Measurements from ENCODE around the gene ADAMTS3. TPM values are rescaled to one million over a fixed set of nuclear protein-coding genes. Genes with fewer than 3 reads are reported as not detected.

Gene ADAMTS3
- total and polyA plus RNA-seq, 2 donors (not counting 3 experiments of a cell fraction or from before 2014, with no cell fraction given): 0.37 to 1.3 TPM

- dilution Hi-C loops (cut with MboI; ENCODE audit: extremely low pct_ligation_motif_present, low sequenced_read_pairs) (no loop called here), intact Hi-C loops (cut with micrococcal nuclease) (loop anchor here (10.0 kb wide), 1 partner anchor 244 kb away; the partner anchor contains the start of gene ADAMTS3)
- FAIRE-seq (no peak), DNase-seq (ENCODE audit: low read depth, low spot score) (no peak)
- Histone ChIP-seq H3K4me1 (ENCODE audit: control insufficient read depth, extremely low read depth, insufficient read depth, low read length) (peaks cover 12% of the 10 kb centered on the region), H3K9me1 (replicated peaks; ENCODE audit: control insufficient read depth, extremely low read depth, insufficient read depth, low read length) (no peaks in the 10 kb centered on the region), H3K9ac (replicated peaks; ENCODE audit: extremely low read depth, insufficient read depth, low read length) (no peak overlapping the region), H3K4me3 (replicated peaks in 1 of 3; ENCODE audit: insufficient read depth in 1 of 3, low read depth in 1 of 3, low read length in 3 of 3) (no peak overlapping the region), H3K36me3 (ENCODE audit: control insufficient read depth in 2 of 2, extremely low read depth in 1 of 2, insufficient read depth in 2 of 2, low read length in 2 of 2) (no peaks in the 10 kb centered on the region), H3K27me3 (ENCODE audit: control insufficient read depth in 2 of 2, insufficient read depth in 2 of 2, low read length in 2 of 2) (no peaks in the 10 kb centered on the region), H4K20me1 (replicated peaks; ENCODE audit: control insufficient read depth, extremely low read depth, insufficient read depth, low read length) (no peaks in the 10 kb centered on the region), H2AFZ (ENCODE audit: low read depth, low read length) (peak overlapping the region; percentile 22), H3K4me2 (ENCODE audit: insufficient read depth, low read length) (peak overlapping the region; percentile 34), H3K79me2 (ENCODE audit: control insufficient read depth, insufficient read depth, low read length) (no peaks in the 10 kb centered on the region), H3K9me3 (replicated peaks; ENCODE audit: control insufficient read depth, insufficient read depth, low read length) (no peaks in the 10 kb centered on the region), H3K27ac (ENCODE audit: insufficient read depth, low read depth, low read length) (peak overlapping the region; percentile 36)
- ChIA-PET POLR2A (no interaction called here), CTCF (interaction anchor here (1.1 to 7.3 kb wide), 3 partner anchors 7 to 248 kb away, joined by 4 to 40 read pairs (median 23); no protein-coding TSS in a partner anchor)
- TF ChIP-seq FOS (IDR thresholded peaks at IDR 0.05; ENCODE audit: borderline replicate concordance, insufficient read depth, low read length): no peak
- TF ChIP-seq EZH2 (IDR thresholded peaks at IDR 0.05; ENCODE audit: borderline replicate concordance, low read depth, low read length, severe bottlenecking): no peak
- no TSS peak for BruUV-seq (replicated peaks)
Observed at GRCh38 chr4:72320223-72320948, 248.6 kb downstream of the ADAMTS3 start.

GRCh38 chr4:72319601-72320021, 249.4 kb downstream of the ADAMTS3 start:
- peak; percentile 76 for FAIRE-seq

More at GRCh38 chr4:72319601-72320021, 249.4 kb downstream of the ADAMTS3 start:
- ChIA-PET POLR2A (no interaction called here), CTCF (interaction anchor here (0.7 to 7.3 kb wide), 4 partner anchors 8 to 249 kb away, joined by 3 to 40 read pairs (median 14); no protein-coding TSS in a partner anchor)
- Histone ChIP-seq H3K4me1 (ENCODE audit: control insufficient read depth, extremely low read depth, insufficient read depth, low read length) (peaks cover 12% of the 10 kb centered on the region), H3K9me1 (replicated peaks; ENCODE audit: control insufficient read depth, extremely low read depth, insufficient read depth, low read length) (no peaks in the 10 kb centered on the region), H2AFZ (ENCODE audit: low read depth, low read length) (no peak overlapping the region), H3K27ac (ENCODE audit: insufficient read depth, low read depth, low read length) (peak overlapping the region; percentile 36), H3K4me3 (replicated peaks in 1 of 3; ENCODE audit: insufficient read depth in 1 of 3, low read depth in 1 of 3, low read length in 3 of 3) (no peak overlapping the region), H3K4me2 (ENCODE audit: insufficient read depth, low read length) (peak overlapping the region; percentile 34), H3K9ac (replicated peaks; ENCODE audit: extremely low read depth, insufficient read depth, low read length) (no peak overlapping the region), H3K79me2 (ENCODE audit: control insufficient read depth, insufficient read depth, low read length) (no peaks in the 10 kb centered on the region), H3K9me3 (replicated peaks; ENCODE audit: control insufficient read depth, insufficient read depth, low read length) (no peaks in the 10 kb centered on the region), H4K20me1 (replicated peaks; ENCODE audit: control insufficient read depth, extremely low read depth, insufficient read depth, low read length) (no peaks in the 10 kb centered on the region), H3K36me3 (ENCODE audit: control insufficient read depth in 2 of 2, extremely low read depth in 1 of 2, insufficient read depth in 2 of 2, low read length in 2 of 2) (no peaks in the 10 kb centered on the region), H3K27me3 (ENCODE audit: control insufficient read depth in 2 of 2, insufficient read depth in 2 of 2, low read length in 2 of 2) (no peaks in the 10 kb centered on the region)
- intact Hi-C loops (cut with micrococcal nuclease): loop anchor here (5.0 to 10.0 kb wide), 2 partner anchors 245 to 653 kb away; partner anchors contain the start of gene ADAMTS3
- TF ChIP-seq POLR2AphosphoS5 (IDR thresholded peaks at IDR 0.05; ENCODE audit: insufficient read depth, low read depth, low read length) (peak; percentile 50), FOS (IDR thresholded peaks at IDR 0.05; ENCODE audit: borderline replicate concordance, insufficient read depth, low read length) (peak; percentile 78), EZH2 (IDR thresholded peaks at IDR 0.05; ENCODE audit: borderline replicate concordance, low read depth, low read length, severe bottlenecking) (no peak), JUN (IDR thresholded peaks at IDR 0.05; ENCODE audit: borderline replicate concordance, insufficient read depth, insufficient read length, low read depth) (peak; percentile 71)
- no TSS peak for BruUV-seq (replicated peaks)
- DNase-seq (ENCODE audit: low read depth, low spot score): peak; percentile 64
- dilution Hi-C loops (cut with MboI; ENCODE audit: extremely low pct_ligation_motif_present, low sequenced_read_pairs): no loop called here
